ENCODE results near the gene RNF217.

RNF217 gene

DNA sequence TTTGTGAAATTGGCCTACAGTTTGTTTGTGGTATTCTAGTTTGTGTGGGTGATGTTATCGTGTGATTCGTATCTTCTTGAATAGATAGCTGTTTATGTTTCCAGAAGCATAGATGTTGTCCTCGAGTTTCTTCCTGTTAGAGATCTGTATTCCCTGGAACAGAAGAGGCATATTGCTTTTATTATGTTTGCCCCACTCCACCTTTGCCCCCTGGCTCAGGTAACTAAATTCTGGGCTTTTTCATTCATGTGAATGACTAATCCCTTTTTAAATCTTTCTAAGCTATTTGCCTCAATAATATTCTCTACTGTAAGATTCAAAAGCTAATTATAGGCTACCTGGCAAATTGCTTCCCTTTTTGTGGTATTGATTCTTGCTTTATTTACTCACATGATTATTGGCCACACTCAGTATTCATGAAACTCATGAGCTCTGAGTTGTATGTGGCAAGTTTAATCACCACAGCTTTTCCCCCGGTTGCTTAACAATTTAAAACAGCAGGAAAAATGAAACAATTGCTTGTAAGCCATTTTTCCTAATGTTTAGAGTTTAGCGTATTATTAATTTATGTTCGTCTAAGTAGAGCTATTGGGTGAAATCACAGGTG, 12.6 kb downstream of the RNF217 start:
- TF ChIP-seq, protein P1, sequence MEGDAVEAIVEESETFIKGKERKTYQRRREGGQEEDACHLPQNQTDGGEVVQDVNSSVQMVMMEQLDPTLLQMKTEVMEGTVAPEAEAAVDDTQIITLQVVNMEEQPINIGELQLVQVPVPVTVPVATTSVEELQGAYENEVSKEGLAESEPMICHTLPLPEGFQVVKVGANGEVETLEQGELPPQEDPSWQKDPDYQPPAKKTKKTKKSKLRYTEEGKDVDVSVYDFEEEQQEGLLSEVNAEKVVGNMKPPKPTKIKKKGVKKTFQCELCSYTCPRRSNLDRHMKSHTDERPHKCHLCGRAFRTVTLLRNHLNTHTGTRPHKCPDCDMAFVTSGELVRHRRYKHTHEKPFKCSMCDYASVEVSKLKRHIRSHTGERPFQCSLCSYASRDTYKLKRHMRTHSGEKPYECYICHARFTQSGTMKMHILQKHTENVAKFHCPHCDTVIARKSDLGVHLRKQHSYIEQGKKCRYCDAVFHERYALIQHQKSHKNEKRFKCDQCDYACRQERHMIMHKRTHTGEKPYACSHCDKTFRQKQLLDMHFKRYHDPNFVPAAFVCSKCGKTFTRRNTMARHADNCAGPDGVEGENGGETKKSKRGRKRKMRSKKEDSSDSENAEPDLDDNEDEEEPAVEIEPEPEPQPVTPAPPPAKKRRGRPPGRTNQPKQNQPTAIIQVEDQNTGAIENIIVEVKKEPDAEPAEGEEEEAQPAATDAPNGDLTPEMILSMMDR (IDR thresholded peaks at IDR 0.05): no peak

DNA sequence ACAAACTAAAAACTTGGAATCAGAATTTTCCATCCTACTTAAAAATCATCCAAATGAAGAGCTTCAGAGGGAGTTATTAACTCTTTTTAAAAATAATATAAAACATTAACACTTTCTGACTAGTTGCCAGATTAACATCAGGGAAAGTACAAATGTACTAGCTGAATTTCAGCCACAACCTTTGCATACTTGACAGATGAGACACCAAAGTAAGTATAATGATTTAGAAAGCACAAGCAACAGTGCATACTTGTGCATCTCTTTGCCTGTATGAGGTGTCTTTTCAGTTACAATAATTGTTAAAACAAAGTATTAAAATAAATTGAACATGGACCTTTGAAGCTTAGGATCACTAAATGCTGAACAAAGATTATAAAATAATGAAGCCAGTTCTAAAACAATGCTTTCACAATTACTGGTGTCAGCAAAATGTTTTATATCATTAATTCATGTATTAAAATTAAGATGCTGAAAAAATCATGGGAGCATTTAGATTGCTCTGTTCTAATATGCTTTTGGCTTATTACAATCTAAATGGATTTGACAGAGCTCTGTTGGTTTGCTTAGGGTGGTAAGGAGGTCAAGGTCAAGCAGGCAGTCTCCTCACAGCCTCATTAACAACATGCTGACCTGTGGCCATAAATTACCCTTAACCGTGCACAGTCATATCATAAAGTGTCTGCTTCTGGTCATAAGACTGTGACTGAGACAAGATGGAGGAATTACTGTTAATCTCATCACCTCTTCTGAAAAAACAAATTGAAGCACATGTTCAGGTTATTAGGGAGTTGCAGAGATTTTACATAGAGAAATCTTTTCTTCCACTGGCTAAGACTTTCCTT, 15.1 kb downstream of the RNF217 start:
- TF ChIP-seq, protein P1 (IDR thresholded peaks at IDR 0.05): no peak

DNA sequence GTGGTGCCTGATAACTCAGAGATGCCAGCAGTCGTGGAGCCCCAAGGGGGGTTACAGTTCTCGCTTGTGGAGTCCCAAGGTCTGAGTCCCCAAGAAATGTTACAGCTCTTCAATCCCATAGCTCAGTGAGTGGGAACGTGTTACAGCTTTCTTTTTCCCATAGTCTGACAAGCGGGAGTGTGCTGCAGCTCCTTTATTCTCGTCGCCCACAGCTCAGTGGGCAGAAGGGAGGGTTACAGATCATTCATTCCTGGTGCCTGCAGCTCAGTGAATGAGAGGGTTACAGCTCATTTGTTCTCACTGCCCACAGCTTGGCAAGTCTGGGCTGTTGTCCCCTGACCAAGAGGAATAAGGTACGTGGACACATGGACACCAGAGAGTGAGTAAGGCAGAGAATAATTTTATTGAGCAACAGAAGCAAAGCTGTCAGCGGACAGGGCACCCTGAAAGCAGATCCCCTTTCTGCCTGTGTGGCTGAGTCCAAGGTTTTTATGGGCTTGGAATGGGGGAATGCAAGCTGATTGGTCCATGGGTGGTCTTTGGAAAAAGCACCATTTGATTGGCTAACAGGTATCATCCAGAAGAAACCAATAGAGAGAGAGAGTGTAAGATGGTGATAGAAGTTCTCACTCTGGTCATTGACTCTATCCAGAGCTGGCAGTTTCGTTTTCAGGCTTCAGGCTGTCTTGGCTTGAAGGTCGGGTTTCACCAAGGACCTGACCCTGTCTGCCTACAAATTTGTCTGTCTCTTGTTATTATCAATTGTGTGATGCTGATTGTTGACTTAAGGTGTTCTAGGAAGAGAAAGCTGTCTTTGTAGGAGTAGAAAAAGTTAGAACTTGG, 16.4 kb downstream of the RNF217 start:
- TF ChIP-seq, protein P1 (IDR thresholded peaks at IDR 0.05): no peak

DNA sequence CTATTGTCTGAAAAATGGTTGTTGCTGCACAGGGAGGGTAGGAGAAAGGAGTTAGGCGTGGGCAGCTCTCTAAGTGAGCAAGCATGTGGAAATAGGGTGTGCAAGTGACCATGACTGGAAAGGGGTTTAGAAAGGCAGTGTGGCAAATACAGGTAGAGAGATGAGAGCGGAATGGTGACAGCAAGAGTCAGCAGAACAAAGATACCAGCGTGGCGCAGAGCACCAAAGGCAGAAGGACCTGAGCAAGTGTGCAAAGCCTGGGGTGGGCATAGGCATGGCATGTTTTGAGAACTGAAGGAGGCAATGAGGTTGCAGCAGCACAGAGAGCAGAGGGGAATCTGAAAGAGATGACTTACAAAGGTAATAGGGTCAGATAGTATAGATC, 17.0 kb downstream of the RNF217 start:
- TF ChIP-seq, protein P1 (IDR thresholded peaks at IDR 0.05): no peak

DNA sequence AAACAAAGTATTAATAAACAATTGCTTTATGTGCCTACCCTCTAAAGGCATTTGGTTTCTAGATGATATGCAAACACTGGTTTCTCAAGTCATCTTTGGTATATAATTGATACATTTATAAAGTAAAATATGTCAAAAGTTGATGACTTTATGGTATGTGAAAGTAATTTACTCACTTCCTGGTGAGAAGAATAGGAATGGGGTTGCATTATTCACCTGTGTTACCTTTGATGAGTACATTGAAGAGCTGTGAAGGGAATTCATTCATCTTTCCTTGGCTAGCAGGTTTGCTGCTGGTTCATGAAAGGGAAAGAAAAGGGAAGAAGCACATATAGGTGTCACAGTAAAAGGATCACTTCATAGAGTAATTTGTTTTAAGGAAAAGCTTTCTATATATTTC, 20.4 kb downstream of the RNF217 start:
- TF ChIP-seq, protein P1 (IDR thresholded peaks at IDR 0.05): no peak

DNA sequence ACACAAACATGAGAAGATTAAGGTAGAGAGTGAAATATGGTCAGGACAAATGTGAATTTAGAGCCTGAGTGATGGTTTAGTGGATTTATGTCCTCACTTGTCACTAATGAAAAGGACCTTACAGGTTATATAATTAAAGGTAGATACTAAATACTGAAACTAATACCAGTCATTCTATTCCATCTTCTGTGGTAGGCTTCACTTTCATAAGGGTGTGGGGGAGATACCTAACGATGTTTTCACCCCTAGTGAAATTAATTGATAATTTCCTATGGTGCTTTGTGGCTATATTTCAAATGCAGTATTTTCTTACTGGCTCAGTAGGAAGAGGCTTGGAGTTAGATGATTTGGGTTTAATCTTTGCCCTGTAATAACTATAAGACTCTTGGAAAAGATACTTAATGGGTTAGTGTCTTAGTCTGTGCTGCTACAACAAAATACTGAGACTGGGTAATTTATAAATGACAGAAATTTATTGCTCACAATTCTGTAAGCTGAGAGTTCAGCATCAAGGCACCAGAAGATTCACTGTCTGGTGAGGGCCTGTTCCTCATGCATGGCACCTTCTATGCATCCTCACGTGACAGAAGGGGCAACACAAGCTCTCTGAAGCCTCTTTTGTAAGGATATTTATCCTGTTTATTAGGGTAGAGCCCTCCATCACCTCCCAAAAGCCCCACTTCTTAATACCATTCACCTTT, 21.3 kb downstream of the RNF217 start:
- TF ChIP-seq, protein P1 (IDR thresholded peaks at IDR 0.05): no peak

Data from LNCAP (cell line).